Measurements from ENCODE around the gene PALLD. TPM values are rescaled to one million over a fixed set of nuclear protein-coding genes. Genes with fewer than 3 reads are reported as not detected.

Gene PALLD
- total RNA-seq, 1 experiment from 2014 or later: 18.3 TPM

DNA sequence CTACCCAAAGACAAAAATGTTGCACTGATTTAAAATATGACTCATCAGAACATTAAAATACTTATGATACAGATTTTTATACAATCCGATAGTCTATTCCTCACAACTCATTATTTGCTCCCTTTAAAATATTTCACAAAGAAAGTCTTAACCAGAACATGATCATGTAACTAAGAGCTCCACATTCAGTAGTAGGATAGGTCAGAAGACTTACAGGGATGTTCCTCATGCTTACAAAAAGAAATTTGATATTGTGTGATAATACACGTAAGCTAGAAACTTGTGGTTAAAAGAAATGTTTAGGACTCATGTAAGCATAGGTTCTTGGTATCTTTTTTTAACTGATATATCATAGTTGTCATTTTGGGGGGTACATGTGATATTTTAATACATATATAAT lies 235.9 kb downstream of the PALLD start:
- Histone ChIP-seq H3K27me3 (ENCODE audit: insufficient read depth, low read length) (no peaks in the 10 kb centered on the region), H3K27ac (ENCODE audit: insufficient read length, low read depth, low read length) (no peak overlapping the region), H4K8ac (replicated peaks; ENCODE audit: insufficient read length, low read depth, low read length) (no peak overlapping the region), H2BK12ac (ENCODE audit: insufficient read length, low read depth, low read length) (no peak overlapping the region), H3T11ph (ENCODE audit: low read length) (no peak overlapping the region), H3K4me1 (ENCODE audit: insufficient read depth, low read length) (peaks cover 11% of the 10 kb centered on the region; the same call in 1 of the 2 replicates), H3K56ac (ENCODE audit: insufficient read length, low read depth, low read length) (no peak overlapping the region), H4K91ac (ENCODE audit: insufficient read length, low read depth, low read length) (no peak overlapping the region), H3K23me2 (ENCODE audit: insufficient read length, low read depth, low read length, poor library complexity, severe bottlenecking) (no peaks in the 10 kb centered on the region), H2BK5ac (ENCODE audit: insufficient read length, low read length) (no peak overlapping the region), H4K20me1 (ENCODE audit: control insufficient read depth, insufficient read depth, insufficient read length) (no peaks in the 10 kb centered on the region), H3K9me3 (ENCODE audit: control insufficient read depth, low read depth, low read length) (no peaks in the 10 kb centered on the region), H2BK15ac (ENCODE audit: low read depth, low read length) (no peak overlapping the region), H2AFZ (ENCODE audit: low read length) (no peak overlapping the region), H3K9ac (ENCODE audit: extremely low read depth, insufficient read length, low read length) (no peak overlapping the region), H3K14ac (ENCODE audit: insufficient read depth, low read length) (no peak overlapping the region), H3K79me1 (ENCODE audit: insufficient read depth, low read depth, low read length, poor library complexity, severe bottlenecking) (no peaks in the 10 kb centered on the region), H3K4ac (ENCODE audit: low read depth, low read length) (no peak overlapping the region), H3K18ac (ENCODE audit: insufficient read length, low read depth, low read length) (no peak overlapping the region), H4K5ac (ENCODE audit: insufficient read length, low read depth, low read length) (no peak overlapping the region), H2BK20ac (ENCODE audit: low read depth, low read length, poor library complexity, severe bottlenecking) (no peak overlapping the region), H3K23ac (ENCODE audit: insufficient read length, low read depth, low read length) (no peak overlapping the region), H3K4me2 (ENCODE audit: insufficient read depth, insufficient read length, low read length) (no peak overlapping the region), H3K79me2 (ENCODE audit: insufficient read depth, low read length) (no peaks in the 10 kb centered on the region), H2BK120ac (ENCODE audit: low read depth, low read length, poor library complexity, severe bottlenecking) (no peak overlapping the region), H2AK5ac (ENCODE audit: insufficient read length, low read length) (no peak overlapping the region)
- no peak overlapping the region; a peak in 1 of 7 replicates for H3K27ac Mint-ChIP-seq
- peaks cover 0 to 14% of the 10 kb centered on the region in 2 experiments; a peak in 4 of 5 replicates for H3K9me3 Mint-ChIP-seq
- H3K36me3 Mint-ChIP-seq (ENCODE audit: insufficient read depth in 1 of 3, low read depth in 3 of 3): peaks cover 0 to 12% (median 0%) of the 10 kb centered on the region in 3 experiments; a peak in 2 of 7 replicates
- no peak for DNase-seq
- H3K4me1 Mint-ChIP-seq: peaks cover 38 to 39% of the 10 kb centered on the region in 2 experiments
- H3K4me3 Mint-ChIP-seq: no peak overlapping the region
- no CpG with 5 or more reads among the region's 2 CpGs for WGBS (ENCODE audit: extremely low coverage, insufficient read length, low lambda C conversion rate)
- H3K27me3 Mint-ChIP-seq (ENCODE audit: low read depth): no peaks in the 10 kb centered on the region
- TF ChIP-seq, protein P1, sequence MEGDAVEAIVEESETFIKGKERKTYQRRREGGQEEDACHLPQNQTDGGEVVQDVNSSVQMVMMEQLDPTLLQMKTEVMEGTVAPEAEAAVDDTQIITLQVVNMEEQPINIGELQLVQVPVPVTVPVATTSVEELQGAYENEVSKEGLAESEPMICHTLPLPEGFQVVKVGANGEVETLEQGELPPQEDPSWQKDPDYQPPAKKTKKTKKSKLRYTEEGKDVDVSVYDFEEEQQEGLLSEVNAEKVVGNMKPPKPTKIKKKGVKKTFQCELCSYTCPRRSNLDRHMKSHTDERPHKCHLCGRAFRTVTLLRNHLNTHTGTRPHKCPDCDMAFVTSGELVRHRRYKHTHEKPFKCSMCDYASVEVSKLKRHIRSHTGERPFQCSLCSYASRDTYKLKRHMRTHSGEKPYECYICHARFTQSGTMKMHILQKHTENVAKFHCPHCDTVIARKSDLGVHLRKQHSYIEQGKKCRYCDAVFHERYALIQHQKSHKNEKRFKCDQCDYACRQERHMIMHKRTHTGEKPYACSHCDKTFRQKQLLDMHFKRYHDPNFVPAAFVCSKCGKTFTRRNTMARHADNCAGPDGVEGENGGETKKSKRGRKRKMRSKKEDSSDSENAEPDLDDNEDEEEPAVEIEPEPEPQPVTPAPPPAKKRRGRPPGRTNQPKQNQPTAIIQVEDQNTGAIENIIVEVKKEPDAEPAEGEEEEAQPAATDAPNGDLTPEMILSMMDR (conservative IDR thresholded peaks at IDR 0.05): no peak

Data from H9 (cell line).